C4-2B (cell line): ENCODE results near the gene SH2D6.

Experiments
- ZFX ChIP-seq: fragments of 450-650 bp; IDR thresholded peaks from 2 replicates; pipeline ENCODE4 v1.6.1; 2017
- TF ChIP-seq, protein P1 (sequence below): fragments of 450-650 bp; conservative IDR thresholded peaks from 2 replicates; pipeline ENCODE4 v1.5.1; 2017; ENCODE audit warnings: mild to moderate bottlenecking

DNA sequence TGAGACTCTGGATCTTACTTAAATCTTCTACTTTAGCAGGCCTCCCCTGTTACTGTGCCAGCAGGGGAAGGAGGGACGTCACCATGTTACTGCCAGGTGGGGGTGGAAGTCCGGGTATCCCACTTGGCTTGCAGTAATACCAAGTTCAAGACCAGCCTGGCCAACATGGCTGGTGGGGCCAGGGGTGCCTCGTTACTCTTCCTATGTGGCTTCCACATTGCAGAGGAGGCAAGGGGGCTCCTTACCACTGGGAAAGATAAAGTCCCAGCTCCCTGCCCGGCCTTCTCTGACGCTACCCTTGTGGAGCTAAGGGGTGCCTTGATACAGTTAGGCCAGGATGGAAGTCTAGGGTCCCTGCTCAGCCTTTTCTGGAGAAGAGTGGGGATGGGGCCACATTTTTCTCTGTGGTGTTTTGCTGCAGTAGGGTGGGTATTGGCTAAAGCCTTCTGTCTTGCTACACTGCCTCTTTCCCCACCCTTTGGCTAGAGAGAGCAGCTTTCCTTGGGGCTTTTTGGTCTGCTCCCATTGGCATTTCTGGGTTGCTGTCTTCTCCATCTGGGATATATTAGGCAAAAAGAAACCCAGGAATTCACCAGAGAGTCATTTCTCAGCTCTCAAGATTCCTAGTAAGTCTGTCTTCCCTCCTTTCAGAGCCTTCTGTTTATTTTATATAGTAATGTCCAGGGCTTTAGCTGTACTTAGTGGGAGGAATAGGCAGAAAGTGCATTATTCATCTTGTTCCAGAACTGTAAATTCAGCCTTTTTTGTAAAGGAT lies 42.0 kb upstream of the SH2D6 start:
- TF ChIP-seq, protein P1, sequence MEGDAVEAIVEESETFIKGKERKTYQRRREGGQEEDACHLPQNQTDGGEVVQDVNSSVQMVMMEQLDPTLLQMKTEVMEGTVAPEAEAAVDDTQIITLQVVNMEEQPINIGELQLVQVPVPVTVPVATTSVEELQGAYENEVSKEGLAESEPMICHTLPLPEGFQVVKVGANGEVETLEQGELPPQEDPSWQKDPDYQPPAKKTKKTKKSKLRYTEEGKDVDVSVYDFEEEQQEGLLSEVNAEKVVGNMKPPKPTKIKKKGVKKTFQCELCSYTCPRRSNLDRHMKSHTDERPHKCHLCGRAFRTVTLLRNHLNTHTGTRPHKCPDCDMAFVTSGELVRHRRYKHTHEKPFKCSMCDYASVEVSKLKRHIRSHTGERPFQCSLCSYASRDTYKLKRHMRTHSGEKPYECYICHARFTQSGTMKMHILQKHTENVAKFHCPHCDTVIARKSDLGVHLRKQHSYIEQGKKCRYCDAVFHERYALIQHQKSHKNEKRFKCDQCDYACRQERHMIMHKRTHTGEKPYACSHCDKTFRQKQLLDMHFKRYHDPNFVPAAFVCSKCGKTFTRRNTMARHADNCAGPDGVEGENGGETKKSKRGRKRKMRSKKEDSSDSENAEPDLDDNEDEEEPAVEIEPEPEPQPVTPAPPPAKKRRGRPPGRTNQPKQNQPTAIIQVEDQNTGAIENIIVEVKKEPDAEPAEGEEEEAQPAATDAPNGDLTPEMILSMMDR, result no peak
- no peak for TF ChIP-seq ZFX
